BJ (cell line): ENCODE data around the gene TEAD3. TPM values are rescaled to one million over a fixed set of nuclear protein-coding genes. Genes with fewer than 3 reads are reported as not detected.

ENCODE experiments used
- CTCF ChIA-PET: fragments of 350-600 bp; formaldehyde crosslinking; extraction: SDS; loops from one replicate; lab custom pipeline; 2021; ENCODE audit warnings: antibody characterized with exemption, inconsistent platforms; lab: Yijun Ruan, JAX
- POLR2A ChIA-PET: fragments of 300-600 bp; sonication (Branson Sonifier 250); formaldehyde crosslinking; extraction: SDS; loops from one replicate; lab custom pipeline; 2021; ENCODE audit warnings: antibody characterized with exemption; lab: Charles Lee
- DNase-seq: peaks from one replicate; pipeline ENCODE4 v3.0.0-alpha.2; 2011; ENCODE audit warnings: low read depth
- H3K27me3 ChIP-seq: 2 replicates; pipeline ENCODE4 v1.6.0; 2011; ENCODE audit warnings: low read length; ENCODE audit not compliant: control insufficient read depth, insufficient read depth
- H3K36me3 ChIP-seq: 2 replicates; pipeline ENCODE4 v1.5.1; 2011; ENCODE audit warnings: low read length; ENCODE audit not compliant: control insufficient read depth, insufficient read depth
- H3K4me3 ChIP-seq: 2 replicates; pipeline ENCODE4 v1.5.1; 2011; ENCODE audit warnings: low read depth, mild to moderate bottlenecking, control low read depth, low read length
- CTCF ChIP-seq: IDR thresholded peaks from 2 replicates; pipeline ENCODE4 v1.5.1; 2011; ENCODE audit warnings: low read depth, mild to moderate bottlenecking, control low read depth, inconsistent platforms, low read length, moderate library complexity; ENCODE audit not compliant: insufficient read depth
- polyA plus RNA-seq: library from polyadenylated mRNA; depleted of rRNA; stranded (reverse); fragments of >200 nt; gene quantifications from 2 replicates; pipeline ENCODE4 v1.2.3, GENCODE V29; 2011

Gene TEAD3
- polyA plus RNA-seq, 1 experiment, result 40.6 TPM

GRCh38 chr6:35469751-35470662, 26.9 kb downstream of the TEAD3 start:
- ChIA-PET CTCF (interaction anchor here (0.8 to 3.3 kb wide), 6 partner anchors 8 to 173 kb away, joined by 3 to 22 read pairs (median 4); partner anchors contain the start of gene DEF6), POLR2A (interaction anchor here (0.8 kb wide), 1 partner anchor 128 kb away, joined by 3 read pairs; the partner anchor contains the start of gene PPARD)
- no peak for DNase-seq

GRCh38 chr6:35468980-35469750, 27.7 kb downstream of the TEAD3 start:
- no peak for DNase-seq
- CTCF ChIA-PET, result interaction anchor here (0.8 to 3.3 kb wide), 15 partner anchors 9 to 180 kb away, joined by 3 to 22 read pairs (median 5); partner anchors contain the start of genes DEF6, FANCE and PPARD
- POLR2A ChIA-PET, result interaction anchor here (0.8 kb wide), 1 partner anchor 127 kb away, joined by 3 read pairs; the partner anchor contains the start of gene PPARD
- no peaks in the 10 kb centered on the region for H3K27me3 ChIP-seq
- H3K4me3 ChIP-seq, result peak overlapping the region; percentile 80
- TF ChIP-seq CTCF, result no peak
- peaks cover 16% of the 10 kb centered on the region for H3K36me3 ChIP-seq

More at GRCh38 chr6:35469751-35470662, 26.9 kb downstream of the TEAD3 start:
- Histone ChIP-seq H3K4me3 (peak overlapping the region; percentile 80), H3K27me3 (no peaks in the 10 kb centered on the region), H3K36me3 (peaks cover 25% of the 10 kb centered on the region)
- TF ChIP-seq CTCF, result no peak

- CTCF ChIA-PET, result interaction anchor here (0.7 to 3.3 kb wide), 23 partner anchors 10 to 271 kb away, joined by 3 to 22 read pairs (median 4); partner anchors contain the start of genes DEF6, FANCE and PPARD
- no peaks in the 10 kb centered on the region for H3K27me3 ChIP-seq
- DNase-seq, result peak; percentile 79
- peak; percentile 100 for TF ChIP-seq CTCF
- POLR2A ChIA-PET, result no interaction called here
- H3K4me3 ChIP-seq, result peak within 1 kb of the TSS; percentile 80
- peaks cover 16% of the 10 kb centered on the region for H3K36me3 ChIP-seq
Observed at GRCh38 chr6:35468181-35468979, 28.5 kb downstream of the TEAD3 start, which contains the start of gene RPL10A. Gene RPL10A, plus strand, starts transcription at chr6:35468401. Its CDS starts 34 bp downstream, at chr6:35468435.

- no peak for DNase-seq
- ChIA-PET CTCF (interaction anchor here (1.0 to 1.6 kb wide), 6 partner anchors 9 to 138 kb away, joined by 3 to 7 read pairs (median 4); partner anchors contain the start of genes FANCE and PPARD), POLR2A (no interaction called here)
- Histone ChIP-seq H3K27me3 (no peaks in the 10 kb centered on the region), H3K4me3 (no peak overlapping the region), H3K36me3 (peaks cover 14% of the 10 kb centered on the region)
- TF ChIP-seq CTCF, result no peak
Observed at GRCh38 chr6:35465646-35466045, 31.2 kb downstream of the TEAD3 start.
